Suppressor macrophage treated with lipopolysaccharide for 1 hour (primary cell): Measurements from ENCODE around the gene CEACAM5.
A peak's percentile ranks its signal among the peaks of the same experiment; 100 is the strongest.

Experiments used
- DNase-seq, 3 donors: peaks; one replicate each; pipeline ENCODE4 v3.0.0-alpha.2; 2020 to 2022

Gene CEACAM5

DNA sequence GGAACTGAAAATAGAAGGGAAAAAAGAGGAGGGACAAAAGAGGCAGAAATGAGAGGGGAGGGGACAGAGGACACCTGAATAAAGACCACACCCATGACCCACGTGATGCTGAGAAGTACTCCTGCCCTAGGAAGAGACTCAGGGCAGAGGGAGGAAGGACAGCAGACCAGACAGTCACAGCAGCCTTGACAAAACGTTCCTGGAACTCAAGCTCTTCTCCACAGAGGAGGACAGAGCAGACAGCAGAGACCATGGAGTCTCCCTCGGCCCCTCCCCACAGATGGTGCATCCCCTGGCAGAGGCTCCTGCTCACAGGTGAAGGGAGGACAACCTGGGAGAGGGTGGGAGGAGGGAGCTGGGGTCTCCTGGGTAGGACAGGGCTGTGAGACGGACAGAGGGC is at the start of gene CEACAM5:
TSS of gene CEACAM5 (plus strand) at position 146 of the 400 bp plus-strand sequence. CDS start at position 252, 106 bp downstream.
- no peak for DNase-seq

DNA sequence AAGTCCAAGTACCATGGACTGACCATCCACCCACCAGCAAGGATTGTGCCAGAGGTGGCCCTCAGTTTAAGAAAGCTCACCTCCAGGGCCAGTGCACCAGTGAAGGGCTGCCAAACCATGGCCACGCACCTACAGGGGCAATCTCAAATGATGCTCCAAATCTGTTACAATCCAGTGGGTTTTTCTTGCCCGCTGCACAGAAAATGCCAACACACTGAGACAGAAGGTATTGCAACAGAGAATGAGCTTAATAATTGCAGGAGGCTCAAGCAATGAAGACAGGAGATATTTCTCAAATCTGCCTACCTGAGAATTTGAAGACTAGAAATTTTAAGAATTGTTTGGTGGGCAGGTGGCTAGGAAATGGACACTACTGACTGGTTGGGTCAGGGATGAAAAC is 42.4 kb upstream of the CEACAM5 start:
- no peak for DNase-seq

- no peak for DNase-seq
These were observed 40.1 kb upstream of the CEACAM5 start for GRCh38 chr19:41668315-41668714.

GRCh38 chr19:41670755-41671154 is 37.7 kb upstream of the CEACAM5 start:
- DNase-seq, result no peak

DNA sequence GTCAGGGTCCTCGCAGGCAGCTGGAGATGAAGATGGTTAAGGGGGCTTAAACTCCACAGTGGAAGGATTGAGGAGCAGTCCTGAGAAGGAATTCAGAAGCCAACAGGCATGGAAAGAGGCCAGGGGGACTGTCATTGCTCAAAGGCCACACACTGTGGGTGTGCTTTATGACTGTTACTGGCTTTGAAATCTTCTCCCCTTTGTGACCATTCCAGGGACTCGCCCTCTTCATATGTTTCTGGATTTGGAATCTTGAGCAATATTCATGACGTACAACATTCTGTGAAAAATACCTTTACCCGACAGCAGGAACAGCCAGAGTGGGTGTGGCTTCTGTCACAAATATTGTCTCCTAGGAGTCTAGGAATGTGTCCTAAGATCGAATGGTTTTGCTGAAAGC is 36.9 kb upstream of the CEACAM5 start:
- no peak for DNase-seq

DNA sequence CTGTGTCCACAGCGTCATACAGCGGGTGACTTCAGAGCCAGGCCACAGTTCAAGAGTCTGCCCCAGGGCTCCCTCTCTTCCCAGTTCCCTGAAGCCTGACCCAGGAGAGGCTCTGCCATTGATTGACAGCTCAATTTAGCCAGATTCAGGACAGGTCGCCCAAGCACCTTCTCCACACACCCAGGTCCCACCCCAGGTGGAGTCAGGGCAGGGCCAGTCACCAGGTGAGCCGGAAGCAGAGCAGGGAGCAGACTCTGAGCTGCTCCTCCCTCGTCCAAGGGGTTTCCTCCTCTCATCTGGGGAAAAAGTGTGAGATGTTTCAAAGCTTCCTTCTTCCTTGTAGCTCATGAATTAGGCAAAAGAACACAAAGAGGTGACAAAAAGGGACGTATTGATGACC is 26.0 kb upstream of the CEACAM5 start:
- no peak for DNase-seq

DNA sequence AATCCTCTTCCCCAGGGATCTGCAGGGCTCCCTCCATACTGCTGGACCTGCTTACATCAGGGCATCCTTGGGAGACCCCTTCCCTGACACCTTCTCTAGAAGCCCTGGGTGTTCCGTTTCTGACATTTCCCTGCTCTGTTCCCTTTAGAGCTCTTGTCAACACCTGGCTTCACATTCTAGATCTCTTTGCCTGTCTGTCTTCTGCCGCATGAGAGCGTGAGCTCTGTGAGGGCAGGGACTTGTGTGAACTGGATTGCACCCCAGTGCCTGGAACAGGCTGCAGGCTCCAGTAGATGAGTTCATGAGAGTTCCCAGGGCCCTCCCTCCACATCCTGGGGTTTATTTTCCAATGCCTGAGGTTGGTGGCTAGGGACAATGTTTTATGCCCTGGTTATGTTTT is 21.0 kb upstream of the CEACAM5 start:
- DNase-seq, result no peak

- no peak for DNase-seq
These were observed 20.3 kb upstream of the CEACAM5 start, which contains the start of gene CEACAM7 for GRCh38 chr19:41688098-41688497. CEACAM7 (minus strand) TSS chr19:41688270; CDS start chr19:41688165, 105 bp downstream.

- no peak for DNase-seq
These were observed 19.7 kb upstream of the CEACAM5 start for GRCh38 chr19:41688687-41689086.

DNA sequence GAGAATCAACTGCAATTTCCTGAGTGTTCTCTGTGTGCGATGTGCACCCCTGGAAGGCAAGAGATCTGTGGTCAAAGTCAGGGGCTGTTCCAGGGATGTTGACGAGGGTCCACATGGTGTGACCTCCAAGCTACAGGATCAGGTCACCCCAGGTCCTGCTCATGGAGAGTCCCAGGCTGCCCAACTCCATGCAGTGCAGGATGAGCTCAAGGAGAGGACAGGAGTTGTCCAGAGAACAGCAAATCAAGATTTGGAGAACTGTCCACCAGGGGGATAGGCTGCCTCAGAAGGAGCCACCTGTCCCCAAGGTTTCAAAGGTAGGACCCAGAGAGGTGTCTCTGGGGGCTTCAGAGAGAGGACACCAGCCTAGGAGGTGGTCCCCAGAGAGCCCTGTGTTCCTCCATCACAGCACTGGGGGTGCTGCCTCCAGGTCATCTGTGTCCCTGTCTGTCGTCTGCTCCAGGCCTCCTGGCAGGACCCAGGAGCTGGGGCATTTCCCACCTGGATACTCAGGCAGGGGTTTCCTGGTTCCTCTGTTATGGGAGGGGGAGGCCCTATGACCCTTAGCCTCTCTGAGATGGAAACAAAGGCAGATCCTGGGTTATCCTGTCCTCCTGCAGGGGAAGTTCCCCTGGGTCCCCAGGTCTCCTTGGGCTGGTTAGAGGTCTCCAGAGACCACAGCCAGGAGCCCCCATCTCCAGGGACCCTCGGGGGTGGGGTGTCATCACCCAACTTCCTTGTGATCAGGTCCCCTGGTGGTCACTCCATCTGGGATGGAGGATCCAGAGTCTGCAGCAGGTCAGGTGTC is 18.2 kb upstream of the CEACAM5 start:
- no peak for DNase-seq

DNA sequence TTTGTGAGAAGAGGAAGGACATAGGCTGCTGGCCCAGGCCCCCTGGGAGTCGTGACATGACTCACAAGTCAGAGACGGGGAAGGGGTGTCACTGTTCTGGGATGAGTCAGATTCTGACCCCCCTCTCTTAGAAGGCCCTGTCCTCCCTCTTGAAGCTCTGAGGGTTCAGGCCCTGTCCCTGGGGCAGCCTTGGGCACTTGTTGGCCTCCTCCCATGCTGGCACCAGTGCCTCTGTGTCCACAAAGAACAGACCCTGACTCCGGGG is 17.7 kb upstream of the CEACAM5 start:
- peak in 1 of 3 donors; percentile 10 for DNase-seq

GRCh38 chr19:41691268-41691970 is 17.0 kb upstream of the CEACAM5 start:
- peak; percentile 41 to 52 (median 51) for DNase-seq

DNA sequence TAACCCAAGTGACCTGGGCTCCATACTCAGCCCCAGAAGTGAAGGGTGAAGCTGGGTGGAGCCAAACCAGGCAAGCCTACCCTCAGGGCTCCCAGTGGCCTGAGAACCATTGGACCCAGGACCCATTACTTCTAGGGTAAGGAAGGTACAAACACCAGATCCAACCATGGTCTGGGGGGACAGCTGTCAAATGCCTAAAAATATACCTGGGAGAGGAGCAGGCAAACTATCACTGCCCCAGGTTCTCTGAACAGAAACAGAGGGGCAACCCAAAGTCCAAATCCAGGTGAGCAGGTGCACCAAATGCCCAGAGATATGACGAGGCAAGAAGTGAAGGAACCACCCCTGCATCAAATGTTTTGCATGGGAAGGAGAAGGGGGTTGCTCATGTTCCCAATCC is 14.2 kb upstream of the CEACAM5 start:
- no peak for DNase-seq

DNA sequence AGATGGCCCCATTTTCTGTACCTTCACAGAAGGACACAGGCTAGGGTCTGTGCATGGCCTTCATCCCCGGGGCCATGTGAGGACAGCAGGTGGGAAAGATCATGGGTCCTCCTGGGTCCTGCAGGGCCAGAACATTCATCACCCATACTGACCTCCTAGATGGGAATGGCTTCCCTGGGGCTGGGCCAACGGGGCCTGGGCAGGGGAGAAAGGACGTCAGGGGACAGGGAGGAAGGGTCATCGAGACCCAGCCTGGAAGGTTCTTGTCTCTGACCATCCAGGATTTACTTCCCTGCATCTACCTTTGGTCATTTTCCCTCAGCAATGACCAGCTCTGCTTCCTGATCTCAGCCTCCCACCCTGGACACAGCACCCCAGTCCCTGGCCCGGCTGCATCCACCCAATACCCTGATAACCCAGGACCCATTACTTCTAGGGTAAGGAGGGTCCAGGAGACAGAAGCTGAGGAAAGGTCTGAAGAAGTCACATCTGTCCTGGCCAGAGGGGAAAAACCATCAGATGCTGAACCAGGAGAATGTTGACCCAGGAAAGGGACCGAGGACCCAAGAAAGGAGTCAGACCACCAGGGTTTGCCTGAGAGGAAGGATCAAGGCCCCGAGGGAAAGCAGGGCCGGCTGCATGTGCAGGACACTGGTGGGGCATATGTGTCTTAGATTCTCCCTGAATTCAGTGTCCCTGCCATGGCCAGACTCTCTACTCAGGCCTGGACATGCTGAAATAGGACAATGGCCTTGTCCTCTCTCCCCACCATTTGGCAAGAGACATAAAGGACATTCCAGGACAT is 13.4 kb upstream of the CEACAM5 start:
- DNase-seq, result no peak

- DNase-seq, result no peak
These were observed 12.7 kb upstream of the CEACAM5 start for GRCh38 chr19:41695745-41696144.

DNA sequence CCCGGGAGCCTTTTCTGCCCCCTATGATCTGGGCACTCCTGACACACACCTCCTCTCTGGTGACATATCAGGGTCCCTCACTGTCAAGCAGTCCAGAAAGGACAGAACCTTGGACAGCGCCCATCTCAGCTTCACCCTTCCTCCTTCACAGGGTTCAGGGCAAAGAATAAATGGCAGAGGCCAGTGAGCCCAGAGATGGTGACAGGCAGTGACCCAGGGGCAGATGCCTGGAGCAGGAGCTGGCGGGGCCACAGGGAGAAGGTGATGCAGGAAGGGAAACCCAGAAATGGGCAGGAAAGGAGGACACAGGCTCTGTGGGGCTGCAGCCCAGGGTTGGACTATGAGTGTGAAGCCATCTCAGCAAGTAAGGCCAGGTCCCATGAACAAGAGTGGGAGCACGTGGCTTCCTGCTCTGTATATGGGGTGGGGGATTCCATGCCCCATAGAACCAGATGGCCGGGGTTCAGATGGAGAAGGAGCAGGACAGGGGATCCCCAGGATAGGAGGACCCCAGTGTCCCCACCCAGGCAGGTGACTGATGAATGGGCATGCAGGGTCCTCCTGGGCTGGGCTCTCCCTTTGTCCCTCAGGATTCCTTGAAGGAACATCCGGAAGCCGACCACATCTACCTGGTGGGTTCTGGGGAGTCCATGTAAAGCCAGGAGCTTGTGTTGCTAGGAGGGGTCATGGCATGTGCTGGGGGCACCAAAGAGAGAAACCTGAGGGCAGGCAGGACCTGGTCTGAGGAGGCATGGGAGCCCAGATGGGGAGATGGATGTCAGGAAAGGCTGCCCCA is 11.8 kb upstream of the CEACAM5 start:
- peak in 2 of 3 donors; percentile 41 to 59 for DNase-seq

- DNase-seq, result no peak
These were observed 11.1 kb upstream of the CEACAM5 start for GRCh38 chr19:41697198-41697855.

- DNase-seq, result peak; percentile 27 to 55 (median 49)
These were observed 9.6 kb upstream of the CEACAM5 start for GRCh38 chr19:41698746-41699230.

DNA sequence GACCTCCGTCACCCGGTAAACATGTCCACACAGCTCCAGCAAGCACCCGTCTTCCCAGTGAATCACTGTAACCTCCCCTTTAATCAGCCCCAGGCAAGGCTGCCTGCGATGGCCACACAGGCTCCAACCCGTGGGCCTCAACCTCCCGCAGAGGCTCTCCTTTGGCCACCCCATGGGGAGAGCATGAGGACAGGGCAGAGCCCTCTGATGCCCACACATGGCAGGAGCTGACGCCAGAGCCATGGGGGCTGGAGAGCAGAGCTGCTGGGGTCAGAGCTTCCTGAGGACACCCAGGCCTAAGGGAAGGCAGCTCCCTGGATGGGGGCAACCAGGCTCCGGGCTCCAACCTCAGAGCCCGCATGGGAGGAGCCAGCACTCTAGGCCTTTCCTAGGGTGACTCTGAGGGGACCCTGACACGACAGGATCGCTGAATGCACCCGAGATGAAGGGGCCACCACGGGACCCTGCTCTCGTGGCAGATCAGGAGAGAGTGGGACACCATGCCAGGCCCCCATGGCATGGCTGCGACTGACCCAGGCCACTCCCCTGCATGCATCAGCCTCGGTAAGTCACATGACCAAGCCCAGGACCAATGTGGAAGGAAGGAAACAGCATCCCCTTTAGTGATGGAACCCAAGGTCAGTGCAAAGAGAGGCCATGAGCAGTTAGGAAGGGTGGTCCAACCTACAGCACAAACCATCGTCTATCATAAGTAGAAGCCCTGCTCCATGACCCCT is 9.0 kb upstream of the CEACAM5 start:
- DNase-seq, result no peak

- no peak for DNase-seq
These were observed 8.5 kb upstream of the CEACAM5 start for GRCh38 chr19:41699968-41700323.
